ENCODE results near the gene METTL9. TPM values are rescaled to one million over a fixed set of nuclear protein-coding genes. Genes with fewer than 3 reads are reported as not detected.
"Not testable (repeated sequence)": the region's sequence is repeated elsewhere in the genome, so short reads cannot be mapped to it uniquely, and the experiment has no call there.

The METTL9 gene
- total and polyA plus RNA-seq, 4 donors, result 159 to 207 (median 179) TPM

DNA sequence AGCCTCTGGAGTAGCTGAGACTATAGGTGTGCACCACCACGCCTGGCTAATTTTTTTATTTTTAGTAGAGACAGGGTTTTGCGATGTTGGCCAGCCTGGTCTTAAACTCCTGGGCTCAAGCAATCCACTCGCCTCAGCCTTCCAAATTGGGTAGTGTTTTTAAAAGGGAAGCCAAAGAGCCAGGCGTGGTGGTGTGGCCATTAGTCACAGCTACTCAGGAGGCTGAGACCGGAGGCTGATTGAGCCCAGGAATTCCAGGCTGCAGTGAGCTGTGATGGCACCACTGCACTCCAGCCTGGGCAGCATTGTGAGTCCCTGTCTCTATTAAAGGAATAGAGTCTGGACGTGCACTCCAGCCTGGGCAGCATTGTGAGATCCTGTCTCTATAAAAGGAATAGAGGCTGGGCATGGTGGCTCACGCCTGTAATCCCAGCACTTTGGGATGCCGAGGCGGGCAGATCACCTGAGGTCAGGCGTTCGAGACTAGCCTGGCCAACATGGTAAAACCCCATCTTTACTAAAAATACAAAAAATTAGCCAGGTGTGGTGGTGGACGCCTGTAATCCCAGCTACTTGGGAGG is 50.5 kb downstream of the METTL9 start:
- not testable (repeated sequence) for H3K27ac ChIP-seq (ENCODE audit: low read depth, low read length)

GRCh38 chr16:21650521-21650920 is 51.1 kb downstream of the METTL9 start:
- Histone ChIP-seq H3K9me3 (ENCODE audit: control insufficient read depth, insufficient read depth, low read length) (no peaks in the 10 kb centered on the region), H3K4me1 (ENCODE audit: control insufficient read depth, insufficient read depth, low read length) (no peaks in the 10 kb centered on the region), H3K36me3 (ENCODE audit: control insufficient read depth, insufficient read depth, low read length) (peaks cover 7% of the 10 kb centered on the region), H3K27ac (ENCODE audit: low read depth, low read length) (no peak overlapping the region), H3K27me3 (ENCODE audit: control insufficient read depth, insufficient read depth, low read length) (no peaks in the 10 kb centered on the region), H3K4me3 (ENCODE audit: low read depth, low read length) (no peak overlapping the region)
- no CpG with 5 or more reads among the region's 1 CpG for WGBS (ENCODE audit: insufficient coverage)
- DNase-seq (ENCODE audit: low read depth in 4 of 6, low spot score in 6 of 6), result no peak

More for the DNA sequence above, 50.5 kb downstream of the METTL9 start:
- not testable (repeated sequence) for H3K27me3 ChIP-seq (ENCODE audit: control insufficient read depth, insufficient read depth, low read length); H3K4me3 ChIP-seq (ENCODE audit: low read depth, low read length); DNase-seq (ENCODE audit: low read depth in 4 of 6, low spot score in 6 of 6); H3K9me3 ChIP-seq (ENCODE audit: control insufficient read depth, insufficient read depth, low read length); H3K4me1 ChIP-seq (ENCODE audit: control insufficient read depth, insufficient read depth, low read length); H3K36me3 ChIP-seq (ENCODE audit: control insufficient read depth, insufficient read depth, low read length)
- WGBS (ENCODE audit: insufficient coverage), result 91% methylated on average over 6 of the region's 12 CpGs

DNA sequence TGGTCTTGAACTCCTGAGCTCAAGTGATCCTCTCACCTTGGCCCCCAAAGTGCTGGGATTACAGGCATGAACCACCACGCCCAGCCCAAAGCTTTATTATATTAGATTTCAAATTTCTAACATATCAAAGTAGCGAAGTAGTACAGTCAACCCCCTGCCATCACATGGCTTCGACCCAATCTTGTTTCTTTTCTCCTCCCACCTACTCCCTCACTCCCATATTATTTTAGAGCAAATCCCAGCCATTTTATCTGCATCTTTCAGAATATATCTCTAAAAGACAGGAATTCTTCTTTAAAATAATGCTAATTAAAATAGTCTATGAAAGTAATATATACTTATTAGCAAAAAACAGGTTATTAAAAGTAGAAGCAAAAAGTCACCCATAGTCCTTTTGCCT is 52.1 kb downstream of the METTL9 start:
- H3K4me1 ChIP-seq (ENCODE audit: control insufficient read depth, insufficient read depth, low read length), result no peaks in the 10 kb centered on the region
- no peak overlapping the region for H3K27ac ChIP-seq (ENCODE audit: low read depth, low read length)
- no peaks in the 10 kb centered on the region for H3K9me3 ChIP-seq (ENCODE audit: control insufficient read depth, insufficient read depth, low read length)
- 80% methylated on average over 1 of the region's 3 CpGs for WGBS (ENCODE audit: insufficient coverage)
- H3K27me3 ChIP-seq (ENCODE audit: control insufficient read depth, insufficient read depth, low read length), result no peaks in the 10 kb centered on the region
- H3K36me3 ChIP-seq (ENCODE audit: control insufficient read depth, insufficient read depth, low read length), result peaks cover 7% of the 10 kb centered on the region
- no peak for DNase-seq (ENCODE audit: low read depth in 4 of 6, low spot score in 6 of 6)
- H3K4me3 ChIP-seq (ENCODE audit: low read depth, low read length), result no peak overlapping the region

GRCh38 chr16:21652453-21652852 is 53.1 kb downstream of the METTL9 start, which contains the start of gene IGSF6:
IGSF6 (minus strand) TSS chr16:21652608; CDS start chr16:21652598, 10 bp downstream.
- H3K4me3 ChIP-seq (ENCODE audit: low read depth, low read length), result no peak within 1 kb of the TSS
- H3K27ac ChIP-seq (ENCODE audit: low read depth, low read length), result no peak within 1 kb of the TSS
- no peaks in the 10 kb centered on the region for H3K4me1 ChIP-seq (ENCODE audit: control insufficient read depth, insufficient read depth, low read length)
- no peaks in the 10 kb centered on the region for H3K27me3 ChIP-seq (ENCODE audit: control insufficient read depth, insufficient read depth, low read length)
- no peaks in the 10 kb centered on the region for H3K9me3 ChIP-seq (ENCODE audit: control insufficient read depth, insufficient read depth, low read length)
- peaks cover 7% of the 10 kb centered on the region for H3K36me3 ChIP-seq (ENCODE audit: control insufficient read depth, insufficient read depth, low read length)
- DNase-seq (ENCODE audit: low read depth in 4 of 6, low spot score in 6 of 6), result no peak
- 100% methylated on average over 6 of the region's 6 CpGs for WGBS (ENCODE audit: insufficient coverage)

DNA sequence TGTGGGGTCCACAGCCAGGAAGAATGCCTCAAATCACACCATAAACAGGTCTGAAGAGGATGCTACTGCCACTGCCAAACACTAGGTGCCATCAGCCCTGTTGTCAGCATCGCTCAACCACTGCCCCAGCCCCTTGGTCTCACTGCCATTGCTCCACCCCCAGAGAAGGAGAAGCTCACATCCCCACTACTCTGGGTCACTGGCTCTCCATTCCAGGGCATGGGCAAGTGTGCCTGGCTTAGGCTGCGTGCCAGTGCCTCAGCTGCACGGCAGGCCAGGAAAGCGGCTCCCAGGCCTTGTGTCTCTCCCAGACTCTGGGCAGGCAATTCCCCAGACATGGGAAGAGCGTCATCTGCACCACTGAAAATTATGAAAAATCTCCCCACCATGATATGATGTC is 54.2 kb downstream of the METTL9 start:
- DNase-seq (ENCODE audit: low read depth in 4 of 6, low spot score in 6 of 6), result no peak
- Histone ChIP-seq H3K27me3 (ENCODE audit: control insufficient read depth, insufficient read depth, low read length) (no peaks in the 10 kb centered on the region), H3K9me3 (ENCODE audit: control insufficient read depth, insufficient read depth, low read length) (no peaks in the 10 kb centered on the region), H3K27ac (ENCODE audit: low read depth, low read length) (no peak overlapping the region), H3K36me3 (ENCODE audit: control insufficient read depth, insufficient read depth, low read length) (peaks cover 7% of the 10 kb centered on the region), H3K4me3 (ENCODE audit: low read depth, low read length) (no peak overlapping the region), H3K4me1 (ENCODE audit: control insufficient read depth, insufficient read depth, low read length) (no peaks in the 10 kb centered on the region)
- WGBS (ENCODE audit: insufficient coverage), result 81% methylated on average over 3 of the region's 5 CpGs

DNA sequence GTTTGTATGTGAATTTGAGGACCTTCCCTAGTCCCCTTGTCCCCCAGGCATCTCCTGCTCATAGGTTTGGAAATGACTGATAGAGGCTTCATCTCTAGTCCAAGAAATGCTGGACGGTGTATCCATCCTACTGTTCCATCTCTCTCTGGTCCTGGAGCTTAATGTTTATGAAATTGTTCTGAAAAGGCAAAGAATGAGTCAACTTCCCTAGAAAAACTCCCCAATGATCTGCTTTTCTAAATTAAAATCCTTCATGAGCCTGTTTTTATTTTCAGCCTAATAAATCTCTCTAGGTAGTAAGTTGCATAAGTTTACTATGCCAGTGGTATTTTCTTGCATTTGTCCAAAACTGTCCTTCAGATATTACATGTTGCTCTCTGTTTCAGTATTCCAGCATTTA is 55.1 kb downstream of the METTL9 start:
- no CpG with 5 or more reads among the region's 1 CpG for WGBS (ENCODE audit: insufficient coverage)

GRCh38 chr16:21654881-21655280 is 55.5 kb downstream of the METTL9 start:
- DNase-seq (ENCODE audit: low read depth in 4 of 6, low spot score in 6 of 6), result no peak
- Histone ChIP-seq H3K4me3 (ENCODE audit: low read depth, low read length) (no peak overlapping the region), H3K27ac (ENCODE audit: low read depth, low read length) (no peak overlapping the region), H3K4me1 (ENCODE audit: control insufficient read depth, insufficient read depth, low read length) (no peaks in the 10 kb centered on the region), H3K27me3 (ENCODE audit: control insufficient read depth, insufficient read depth, low read length) (no peaks in the 10 kb centered on the region), H3K9me3 (ENCODE audit: control insufficient read depth, insufficient read depth, low read length) (no peaks in the 10 kb centered on the region), H3K36me3 (ENCODE audit: control insufficient read depth, insufficient read depth, low read length) (peaks cover 3% of the 10 kb centered on the region)
- WGBS (ENCODE audit: insufficient coverage), result no CpG with 5 or more reads among the region's 2 CpGs

More for the DNA sequence above, 55.1 kb downstream of the METTL9 start:
- DNase-seq (ENCODE audit: low read depth in 4 of 6, low spot score in 6 of 6), result no peak
- H3K27ac ChIP-seq (ENCODE audit: low read depth, low read length), result no peak overlapping the region
- no peak overlapping the region for H3K4me3 ChIP-seq (ENCODE audit: low read depth, low read length)
- H3K27me3 ChIP-seq (ENCODE audit: control insufficient read depth, insufficient read depth, low read length), result no peaks in the 10 kb centered on the region
- no peaks in the 10 kb centered on the region for H3K4me1 ChIP-seq (ENCODE audit: control insufficient read depth, insufficient read depth, low read length)
- peaks cover 3% of the 10 kb centered on the region for H3K36me3 ChIP-seq (ENCODE audit: control insufficient read depth, insufficient read depth, low read length)
- H3K9me3 ChIP-seq (ENCODE audit: control insufficient read depth, insufficient read depth, low read length), result no peaks in the 10 kb centered on the region

GRCh38 chr16:21656795-21657768 is 57.7 kb downstream of the METTL9 start:
- Histone ChIP-seq H3K36me3 (ENCODE audit: control insufficient read depth, insufficient read depth, low read length) (peaks cover 3% of the 10 kb centered on the region), H3K27me3 (ENCODE audit: control insufficient read depth, insufficient read depth, low read length) (no peaks in the 10 kb centered on the region), H3K4me1 (ENCODE audit: control insufficient read depth, insufficient read depth, low read length) (no peaks in the 10 kb centered on the region), H3K4me3 (ENCODE audit: low read depth, low read length) (no peak overlapping the region), H3K27ac (ENCODE audit: low read depth, low read length) (no peak overlapping the region), H3K9me3 (ENCODE audit: control insufficient read depth, insufficient read depth, low read length) (no peaks in the 10 kb centered on the region)
- no CpG with 5 or more reads among the region's 4 CpGs for WGBS (ENCODE audit: insufficient coverage)
- peak in 5 of 6 donors; percentile 28 to 88 (median 46) for DNase-seq (ENCODE audit: low read depth in 4 of 6, low spot score in 6 of 6)

GRCh38 chr16:21659124-21659523 is 59.7 kb downstream of the METTL9 start:
- no peaks in the 10 kb centered on the region for H3K9me3 ChIP-seq (ENCODE audit: control insufficient read depth, insufficient read depth, low read length)
- no peak for DNase-seq (ENCODE audit: low read depth in 4 of 6, low spot score in 6 of 6)
- H3K4me3 ChIP-seq (ENCODE audit: low read depth, low read length), result no peak overlapping the region
- peaks cover 5% of the 10 kb centered on the region for H3K4me1 ChIP-seq (ENCODE audit: control insufficient read depth, insufficient read depth, low read length)
- H3K36me3 ChIP-seq (ENCODE audit: control insufficient read depth, insufficient read depth, low read length), result no peaks in the 10 kb centered on the region
- no peak overlapping the region for H3K27ac ChIP-seq (ENCODE audit: low read depth, low read length)
- H3K27me3 ChIP-seq (ENCODE audit: control insufficient read depth, insufficient read depth, low read length), result no peaks in the 10 kb centered on the region
- 67% methylated on average over 1 of the region's 4 CpGs for WGBS (ENCODE audit: insufficient coverage)

Data from spinal cord (tissue), 10 donors.